ENCODE measurements around the gene TBC1D7. TPM values are rescaled to one million over a fixed set of nuclear protein-coding genes. Genes with fewer than 3 reads are reported as not detected.

Gene TBC1D7
- total and polyA plus RNA-seq, 2 donors (not counting 1 experiment from before 2014, with no cell fraction given) = 21.5 to 22.3 TPM

GRCh38 chr6:13290335-13290734, 38.0 kb downstream of the TBC1D7 start:
- H2AFZ ChIP-seq (ENCODE audit: insufficient read depth, low read depth, low read length, poor library complexity, severe bottlenecking) = no peak overlapping the region
- intact Hi-C loops (cut with micrococcal nuclease) = no loop called here
- no peaks in the 10 kb centered on the region for H3K27me3 ChIP-seq (replicated peaks in 1 of 4; ENCODE audit: control extremely low read depth in 1 of 4, control insufficient read depth in 3 of 4, insufficient read depth in 4 of 4, low read length in 3 of 4)
- peaks cover 39% of the 10 kb centered on the region for H4K20me1 ChIP-seq (ENCODE audit: control insufficient read depth, insufficient read depth, low read length, poor library complexity, severe bottlenecking)
- no peak for ATAC-seq (ENCODE audit: low read depth)
- no CpG with 5 or more reads among the region's 2 CpGs for WGBS (ENCODE audit: insufficient coverage)
- Mint-ChIP-seq H3K9me3 (ENCODE audit: insufficient read depth) (no peaks in the 10 kb centered on the region), H3K4me3 (no peak overlapping the region), H3K4me1 (peaks cover 52% of the 10 kb centered on the region), H3K27me3 (no peaks in the 10 kb centered on the region), H3K27ac (no peak overlapping the region)
- CTCF ChIA-PET = interaction anchor here (1.1 kb wide), 1 partner anchor 12 kb away, joined by 4 read pairs; no protein-coding TSS in a partner anchor
- peaks cover 0 to 17% (median 7%) of the 10 kb centered on the region in 3 donors for H3K9me3 ChIP-seq (ENCODE audit: control extremely low read depth in 1 of 3, control insufficient read depth in 2 of 3, insufficient read depth in 1 of 3, low read length in 2 of 3)
- DNase-seq = no peak
- peaks cover 21 to 87% of the 10 kb centered on the region in 2 experiments for H3K36me3 ChIP-seq (replicated peaks in 1 of 2; ENCODE audit: control extremely low read depth in 1 of 2, control insufficient read depth in 1 of 2, extremely low read depth in 1 of 2, insufficient read depth in 2 of 2, low read length in 1 of 2)
- POLR2A ChIA-PET = interaction anchor here (1.1 kb wide), 1 partner anchor 32 kb away, joined by 8 read pairs; no protein-coding TSS in a partner anchor
- no peak overlapping the region for H3K9ac ChIP-seq (ENCODE audit: low read length)
- no peak overlapping the region for H3K4me3 ChIP-seq (ENCODE audit: control extremely low read depth in 1 of 5, extremely low read depth in 1 of 5, insufficient read depth in 1 of 5, low read depth in 2 of 5, low read length in 4 of 5)
- peaks cover 27% of the 10 kb centered on the region for H3K79me2 ChIP-seq (ENCODE audit: control insufficient read depth, insufficient read depth, low read length)
- TF ChIP-seq EZH2 (IDR thresholded peaks at IDR 0.05; ENCODE audit: borderline replicate concordance, insufficient read depth, low read depth, low read length, poor library complexity, severe bottlenecking) = no peak
- TF ChIP-seq CTCF (IDR thresholded peaks at IDR 0.05) = no peak
- H3K4me2 ChIP-seq (replicated peaks; ENCODE audit: low read depth, low read length, poor library complexity, severe bottlenecking) = no peak overlapping the region
- no peak overlapping the region for H3K27ac ChIP-seq (ENCODE audit: low read length in 2 of 2)
- H3K4me1 ChIP-seq (ENCODE audit: control insufficient read depth in 2 of 2, insufficient read depth in 2 of 2, low read length in 2 of 2) = peaks cover 16 to 25% of the 10 kb centered on the region in 2 donors

GRCh38 chr6:13289789-13290318, 38.5 kb downstream of the TBC1D7 start:
- ATAC-seq (ENCODE audit: low read depth) (no peak), DNase-seq (no peak)
- H2AFZ ChIP-seq (ENCODE audit: insufficient read depth, low read depth, low read length, poor library complexity, severe bottlenecking) = no peak overlapping the region
- peaks cover 21 to 87% of the 10 kb centered on the region in 2 experiments for H3K36me3 ChIP-seq (replicated peaks in 1 of 2; ENCODE audit: control extremely low read depth in 1 of 2, control insufficient read depth in 1 of 2, extremely low read depth in 1 of 2, insufficient read depth in 2 of 2, low read length in 1 of 2)
- peak overlapping the region in 1 of 2 donors; percentile 2 for H3K27ac ChIP-seq (ENCODE audit: low read length in 2 of 2)
- H3K79me2 ChIP-seq (ENCODE audit: control insufficient read depth, insufficient read depth, low read length) = peaks cover 27% of the 10 kb centered on the region
- intact Hi-C loops (cut with micrococcal nuclease) = no loop called here
- H3K9me3 ChIP-seq (ENCODE audit: control extremely low read depth in 1 of 3, control insufficient read depth in 2 of 3, insufficient read depth in 1 of 3, low read length in 2 of 3) = peaks cover 0 to 17% (median 7%) of the 10 kb centered on the region in 3 donors
- no peak overlapping the region for H3K9ac ChIP-seq (ENCODE audit: low read length)
- no peak for TF ChIP-seq CTCF (IDR thresholded peaks at IDR 0.05)
- no peak for TF ChIP-seq EZH2 (IDR thresholded peaks at IDR 0.05; ENCODE audit: borderline replicate concordance, insufficient read depth, low read depth, low read length, poor library complexity, severe bottlenecking)
- whole genome bisulfite sequencing (ENCODE audit: insufficient coverage) = no CpG with 5 or more reads among the region's 9 CpGs
- Mint-ChIP-seq H3K9me3 (ENCODE audit: insufficient read depth) (no peaks in the 10 kb centered on the region), H3K27me3 (no peaks in the 10 kb centered on the region), H3K27ac (no peak overlapping the region), H3K4me1 (peaks cover 52% of the 10 kb centered on the region), H3K4me3 (peak overlapping the region; percentile 5)
- no peak overlapping the region for H3K4me3 ChIP-seq (ENCODE audit: control extremely low read depth in 1 of 5, extremely low read depth in 1 of 5, insufficient read depth in 1 of 5, low read depth in 2 of 5, low read length in 4 of 5)
- CTCF ChIA-PET = interaction anchor here (0.6 to 1.1 kb wide), 3 partner anchors 9 to 101 kb away, joined by 3 to 4 read pairs (median 3); no protein-coding TSS in a partner anchor
- peaks cover 21 to 27% of the 10 kb centered on the region in 2 donors for H3K4me1 ChIP-seq (ENCODE audit: control insufficient read depth in 2 of 2, insufficient read depth in 2 of 2, low read length in 2 of 2)
- H3K4me2 ChIP-seq (replicated peaks; ENCODE audit: low read depth, low read length, poor library complexity, severe bottlenecking) = no peak overlapping the region
- peaks cover 44% of the 10 kb centered on the region for H4K20me1 ChIP-seq (ENCODE audit: control insufficient read depth, insufficient read depth, low read length, poor library complexity, severe bottlenecking)
- H3K27me3 ChIP-seq (replicated peaks in 1 of 4; ENCODE audit: control extremely low read depth in 1 of 4, control insufficient read depth in 3 of 4, insufficient read depth in 4 of 4, low read length in 3 of 4) = no peaks in the 10 kb centered on the region
- POLR2A ChIA-PET = interaction anchor here (0.6 to 1.1 kb wide), 3 partner anchors 12 to 198 kb away, joined by 5 to 8 read pairs (median 7); partner anchors contain the start of gene GFOD1

All from B cell (primary cell).